ENCODE data around the gene CHD9.

CHD9 gene

GRCh38 chr16:53370827-53371226 is 316.0 kb downstream of the CHD9 start:
- Histone ChIP-seq H3K4me3 (ENCODE audit: insufficient read depth, low read length, poor library complexity, severe bottlenecking) (no peak overlapping the region), H3K27ac (ENCODE audit: low read depth, low read length) (no peak overlapping the region), H3K4me2 (ENCODE audit: low read depth, low read length, poor library complexity, severe bottlenecking) (no peak overlapping the region), H3K27me3 (ENCODE audit: low read length) (no peaks in the 10 kb centered on the region), H2AFZ (ENCODE audit: low read depth, low read length, severe bottlenecking) (no peak overlapping the region), H3K9me2 (replicated peaks; ENCODE audit: insufficient read depth, low read length) (no peaks in the 10 kb centered on the region), H3F3A (ENCODE audit: insufficient read depth) (no peaks in the 10 kb centered on the region), H3K9ac (ENCODE audit: low read length) (no peak overlapping the region), H3K36me3 (ENCODE audit: low read length) (no peaks in the 10 kb centered on the region), H3K9me3 (ENCODE audit: insufficient read depth, low read length) (no peaks in the 10 kb centered on the region), H4K20me1 (ENCODE audit: low read depth, low read length) (no peaks in the 10 kb centered on the region), H3K79me2 (ENCODE audit: insufficient read depth, low read length) (no peaks in the 10 kb centered on the region)
- TF ChIP-seq EZH2phosphoT487 (conservative IDR thresholded peaks at IDR 0.05; ENCODE audit: low read length), result no peak
- TF ChIP-seq, protein P1, sequence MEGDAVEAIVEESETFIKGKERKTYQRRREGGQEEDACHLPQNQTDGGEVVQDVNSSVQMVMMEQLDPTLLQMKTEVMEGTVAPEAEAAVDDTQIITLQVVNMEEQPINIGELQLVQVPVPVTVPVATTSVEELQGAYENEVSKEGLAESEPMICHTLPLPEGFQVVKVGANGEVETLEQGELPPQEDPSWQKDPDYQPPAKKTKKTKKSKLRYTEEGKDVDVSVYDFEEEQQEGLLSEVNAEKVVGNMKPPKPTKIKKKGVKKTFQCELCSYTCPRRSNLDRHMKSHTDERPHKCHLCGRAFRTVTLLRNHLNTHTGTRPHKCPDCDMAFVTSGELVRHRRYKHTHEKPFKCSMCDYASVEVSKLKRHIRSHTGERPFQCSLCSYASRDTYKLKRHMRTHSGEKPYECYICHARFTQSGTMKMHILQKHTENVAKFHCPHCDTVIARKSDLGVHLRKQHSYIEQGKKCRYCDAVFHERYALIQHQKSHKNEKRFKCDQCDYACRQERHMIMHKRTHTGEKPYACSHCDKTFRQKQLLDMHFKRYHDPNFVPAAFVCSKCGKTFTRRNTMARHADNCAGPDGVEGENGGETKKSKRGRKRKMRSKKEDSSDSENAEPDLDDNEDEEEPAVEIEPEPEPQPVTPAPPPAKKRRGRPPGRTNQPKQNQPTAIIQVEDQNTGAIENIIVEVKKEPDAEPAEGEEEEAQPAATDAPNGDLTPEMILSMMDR (IDR thresholded peaks at IDR 0.05; ENCODE audit: insufficient read depth, low read length, poor library complexity, severe bottlenecking), result no peak

- H3F3A ChIP-seq (ENCODE audit: insufficient read depth), result no peaks in the 10 kb centered on the region
- TF ChIP-seq, protein P1 (IDR thresholded peaks at IDR 0.05; ENCODE audit: insufficient read depth, low read length, poor library complexity, severe bottlenecking), result no peak
- no peak for TF ChIP-seq EZH2phosphoT487 (conservative IDR thresholded peaks at IDR 0.05; ENCODE audit: low read length)
- no peaks in the 10 kb centered on the region for H3K79me2 ChIP-seq (ENCODE audit: insufficient read depth, low read length)
- H3K27ac ChIP-seq (ENCODE audit: low read depth, low read length), result no peak overlapping the region
- H2AFZ ChIP-seq (ENCODE audit: low read depth, low read length, severe bottlenecking), result no peak overlapping the region
- H3K9me2 ChIP-seq (replicated peaks; ENCODE audit: insufficient read depth, low read length), result no peaks in the 10 kb centered on the region
- no peak overlapping the region for H3K4me2 ChIP-seq (ENCODE audit: low read depth, low read length, poor library complexity, severe bottlenecking)
- no peak overlapping the region for H3K9ac ChIP-seq (ENCODE audit: low read length)
- no peaks in the 10 kb centered on the region for H3K27me3 ChIP-seq (ENCODE audit: low read length)
- H3K4me3 ChIP-seq (ENCODE audit: insufficient read depth, low read length, poor library complexity, severe bottlenecking), result no peak overlapping the region
- H4K20me1 ChIP-seq (ENCODE audit: low read depth, low read length), result no peaks in the 10 kb centered on the region
- no peaks in the 10 kb centered on the region for H3K36me3 ChIP-seq (ENCODE audit: low read length)
- H3K9me3 ChIP-seq (ENCODE audit: insufficient read depth, low read length), result no peaks in the 10 kb centered on the region
These were observed 318.4 kb downstream of the CHD9 start for GRCh38 chr16:53372992-53373871.

DNA sequence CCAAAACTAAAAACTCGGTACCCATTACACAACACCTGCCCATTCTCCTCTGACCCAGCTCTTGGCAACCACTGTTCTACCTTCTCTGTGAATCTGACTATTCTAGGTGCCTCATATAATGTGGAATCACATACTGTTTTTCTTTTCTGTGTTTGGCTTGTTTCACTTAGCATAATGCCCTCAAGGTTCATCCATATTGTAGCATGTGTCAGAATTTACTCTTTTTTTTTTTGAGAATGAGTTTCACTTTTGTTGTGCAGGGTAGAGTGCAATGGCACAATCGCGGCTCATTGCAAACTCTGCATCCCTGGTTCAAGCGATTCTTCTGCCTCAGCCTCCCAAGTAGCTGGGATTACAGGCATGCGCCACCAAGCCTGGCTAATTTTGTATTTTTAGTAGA is 320.0 kb downstream of the CHD9 start:
- Histone ChIP-seq H4K20me1 (ENCODE audit: low read depth, low read length) (no peaks in the 10 kb centered on the region), H3K36me3 (ENCODE audit: low read length) (no peaks in the 10 kb centered on the region), H3K9me2 (replicated peaks; ENCODE audit: insufficient read depth, low read length) (no peaks in the 10 kb centered on the region), H3F3A (ENCODE audit: insufficient read depth) (no peaks in the 10 kb centered on the region), H3K79me2 (ENCODE audit: insufficient read depth, low read length) (no peaks in the 10 kb centered on the region), H3K9me3 (ENCODE audit: insufficient read depth, low read length) (no peaks in the 10 kb centered on the region), H3K27ac (ENCODE audit: low read depth, low read length) (no peak overlapping the region), H3K27me3 (ENCODE audit: low read length) (no peaks in the 10 kb centered on the region), H3K9ac (ENCODE audit: low read length) (no peak overlapping the region), H3K4me2 (ENCODE audit: low read depth, low read length, poor library complexity, severe bottlenecking) (no peak overlapping the region), H3K4me3 (ENCODE audit: insufficient read depth, low read length, poor library complexity, severe bottlenecking) (no peak overlapping the region), H2AFZ (ENCODE audit: low read depth, low read length, severe bottlenecking) (no peak overlapping the region)
- no peak for TF ChIP-seq EZH2phosphoT487 (conservative IDR thresholded peaks at IDR 0.05; ENCODE audit: low read length)
- TF ChIP-seq, protein P1 (IDR thresholded peaks at IDR 0.05; ENCODE audit: insufficient read depth, low read length, poor library complexity, severe bottlenecking), result no peak
